HL-60 (cell line): ENCODE measurements around the gene TTLL8.

Experiments used
- TF ChIP-seq, protein P1 (sequence below): IDR thresholded peaks from 2 replicates; pipeline ENCODE4 v1.6.1; 2012; ENCODE audit warnings: low read depth; ENCODE audit not compliant: insufficient replicate concordance
- TF ChIP-seq, protein P2 (sequence below): IDR thresholded peaks from one replicate; pipeline ENCODE4 v1.5.1; 2011; ENCODE audit warnings: low read length, control low read depth, inconsistent platforms; ENCODE audit not compliant: insufficient read depth

DNA sequence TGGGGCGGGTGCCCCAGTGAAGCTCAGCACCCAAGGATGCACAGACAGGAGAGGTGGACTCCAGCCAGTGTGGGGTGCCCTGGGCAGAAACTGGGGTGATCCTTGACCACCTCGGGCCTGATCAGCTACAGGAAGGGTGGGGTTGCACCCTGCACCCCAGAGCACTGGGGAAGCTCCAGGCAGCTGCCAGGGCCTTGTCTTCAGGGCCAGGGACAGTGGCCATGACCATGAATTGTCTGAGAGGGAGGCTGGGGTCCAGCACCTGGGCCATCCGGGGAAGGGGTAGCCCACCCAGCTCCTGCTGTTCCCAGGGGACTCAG, 63.1 kb downstream of the TTLL8 start:
- TF ChIP-seq, protein P1, sequence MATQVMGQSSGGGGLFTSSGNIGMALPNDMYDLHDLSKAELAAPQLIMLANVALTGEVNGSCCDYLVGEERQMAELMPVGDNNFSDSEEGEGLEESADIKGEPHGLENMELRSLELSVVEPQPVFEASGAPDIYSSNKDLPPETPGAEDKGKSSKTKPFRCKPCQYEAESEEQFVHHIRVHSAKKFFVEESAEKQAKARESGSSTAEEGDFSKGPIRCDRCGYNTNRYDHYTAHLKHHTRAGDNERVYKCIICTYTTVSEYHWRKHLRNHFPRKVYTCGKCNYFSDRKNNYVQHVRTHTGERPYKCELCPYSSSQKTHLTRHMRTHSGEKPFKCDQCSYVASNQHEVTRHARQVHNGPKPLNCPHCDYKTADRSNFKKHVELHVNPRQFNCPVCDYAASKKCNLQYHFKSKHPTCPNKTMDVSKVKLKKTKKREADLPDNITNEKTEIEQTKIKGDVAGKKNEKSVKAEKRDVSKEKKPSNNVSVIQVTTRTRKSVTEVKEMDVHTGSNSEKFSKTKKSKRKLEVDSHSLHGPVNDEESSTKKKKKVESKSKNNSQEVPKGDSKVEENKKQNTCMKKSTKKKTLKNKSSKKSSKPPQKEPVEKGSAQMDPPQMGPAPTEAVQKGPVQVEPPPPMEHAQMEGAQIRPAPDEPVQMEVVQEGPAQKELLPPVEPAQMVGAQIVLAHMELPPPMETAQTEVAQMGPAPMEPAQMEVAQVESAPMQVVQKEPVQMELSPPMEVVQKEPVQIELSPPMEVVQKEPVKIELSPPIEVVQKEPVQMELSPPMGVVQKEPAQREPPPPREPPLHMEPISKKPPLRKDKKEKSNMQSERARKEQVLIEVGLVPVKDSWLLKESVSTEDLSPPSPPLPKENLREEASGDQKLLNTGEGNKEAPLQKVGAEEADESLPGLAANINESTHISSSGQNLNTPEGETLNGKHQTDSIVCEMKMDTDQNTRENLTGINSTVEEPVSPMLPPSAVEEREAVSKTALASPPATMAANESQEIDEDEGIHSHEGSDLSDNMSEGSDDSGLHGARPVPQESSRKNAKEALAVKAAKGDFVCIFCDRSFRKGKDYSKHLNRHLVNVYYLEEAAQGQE = no peak
- TF ChIP-seq, protein P2, sequence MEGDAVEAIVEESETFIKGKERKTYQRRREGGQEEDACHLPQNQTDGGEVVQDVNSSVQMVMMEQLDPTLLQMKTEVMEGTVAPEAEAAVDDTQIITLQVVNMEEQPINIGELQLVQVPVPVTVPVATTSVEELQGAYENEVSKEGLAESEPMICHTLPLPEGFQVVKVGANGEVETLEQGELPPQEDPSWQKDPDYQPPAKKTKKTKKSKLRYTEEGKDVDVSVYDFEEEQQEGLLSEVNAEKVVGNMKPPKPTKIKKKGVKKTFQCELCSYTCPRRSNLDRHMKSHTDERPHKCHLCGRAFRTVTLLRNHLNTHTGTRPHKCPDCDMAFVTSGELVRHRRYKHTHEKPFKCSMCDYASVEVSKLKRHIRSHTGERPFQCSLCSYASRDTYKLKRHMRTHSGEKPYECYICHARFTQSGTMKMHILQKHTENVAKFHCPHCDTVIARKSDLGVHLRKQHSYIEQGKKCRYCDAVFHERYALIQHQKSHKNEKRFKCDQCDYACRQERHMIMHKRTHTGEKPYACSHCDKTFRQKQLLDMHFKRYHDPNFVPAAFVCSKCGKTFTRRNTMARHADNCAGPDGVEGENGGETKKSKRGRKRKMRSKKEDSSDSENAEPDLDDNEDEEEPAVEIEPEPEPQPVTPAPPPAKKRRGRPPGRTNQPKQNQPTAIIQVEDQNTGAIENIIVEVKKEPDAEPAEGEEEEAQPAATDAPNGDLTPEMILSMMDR = no peak
